ENCODE data around the gene ECD.

The ECD gene

GRCh38 chr10:73169320-73169719 lies 1.5 kb upstream of the ECD start:
- H3K9me3 ChIP-seq (ENCODE audit: insufficient read depth, low read depth, low read length): no peaks in the 10 kb centered on the region
- no peaks in the 10 kb centered on the region for H3K27me3 ChIP-seq (ENCODE audit: insufficient read depth, low read length, poor library complexity, severe bottlenecking)
- H4K20me1 ChIP-seq (ENCODE audit: insufficient read depth, low read length, poor library complexity, severe bottlenecking): peaks cover 8% of the 10 kb centered on the region
- H3K4me3 ChIP-seq (ENCODE audit: low read length, poor library complexity, severe bottlenecking): no peak overlapping the region
- no peaks in the 10 kb centered on the region for H3K9me2 ChIP-seq (replicated peaks; ENCODE audit: low read depth, low read length)
- H3K79me2 ChIP-seq (ENCODE audit: insufficient read depth, low read length): peaks cover 44% of the 10 kb centered on the region
- TF ChIP-seq CTCF (conservative IDR thresholded peaks at IDR 0.05; ENCODE audit: low read length) (no peak), EZH2phosphoT487 (IDR thresholded peaks at IDR 0.05; ENCODE audit: borderline replicate concordance) (no peak)
- H3K36me3 ChIP-seq (ENCODE audit: insufficient read depth, low read length): no peaks in the 10 kb centered on the region
- peaks cover 23% of the 10 kb centered on the region for H3K4me1 ChIP-seq (ENCODE audit: insufficient read depth, low read length, poor library complexity, severe bottlenecking)
- no peak overlapping the region for H2AFZ ChIP-seq (ENCODE audit: low read length)
- H3K4me2 ChIP-seq (ENCODE audit: low read depth, low read length, poor library complexity, severe bottlenecking): no peak overlapping the region
- H3K9ac ChIP-seq (ENCODE audit: low read depth, low read length, poor library complexity, severe bottlenecking): no peak overlapping the region
- peaks cover 3% of the 10 kb centered on the region; the same call in 1 of the 2 replicates for H3F3A ChIP-seq (ENCODE audit: low read depth)

GRCh38 chr10:73168465-73168803 lies 626 bp upstream of the ECD start:
- H2AFZ ChIP-seq (ENCODE audit: low read length): peak overlapping the region; percentile 90

GRCh38 chr10:73167458-73167782 lies 388 bp downstream of the ECD start:
- H4K20me1 ChIP-seq (ENCODE audit: insufficient read depth, low read length, poor library complexity, severe bottlenecking): peaks cover 21% of the 10 kb centered on the region
- H3K4me3 ChIP-seq (ENCODE audit: low read length, poor library complexity, severe bottlenecking): peak overlapping the region; percentile 96
- no peaks in the 10 kb centered on the region for H3K36me3 ChIP-seq (ENCODE audit: insufficient read depth, low read length)
- H3K9me2 ChIP-seq (replicated peaks; ENCODE audit: low read depth, low read length): no peaks in the 10 kb centered on the region
- no peaks in the 10 kb centered on the region for H3K27me3 ChIP-seq (ENCODE audit: insufficient read depth, low read length, poor library complexity, severe bottlenecking)
- peaks cover 37% of the 10 kb centered on the region for H3K4me1 ChIP-seq (ENCODE audit: insufficient read depth, low read length, poor library complexity, severe bottlenecking)
- TF ChIP-seq EZH2phosphoT487 (IDR thresholded peaks at IDR 0.05; ENCODE audit: borderline replicate concordance): no peak
- TF ChIP-seq CTCF (conservative IDR thresholded peaks at IDR 0.05; ENCODE audit: low read length): no peak
- no peaks in the 10 kb centered on the region for H3K9me3 ChIP-seq (ENCODE audit: insufficient read depth, low read depth, low read length)
- peak overlapping the region; percentile 88 for H3K9ac ChIP-seq (ENCODE audit: low read depth, low read length, poor library complexity, severe bottlenecking)
- H2AFZ ChIP-seq (ENCODE audit: low read length): peak overlapping the region; percentile 90
- H3F3A ChIP-seq (ENCODE audit: low read depth): peaks cover 3% of the 10 kb centered on the region; the same call in 1 of the 2 replicates
- peaks cover 60% of the 10 kb centered on the region for H3K79me2 ChIP-seq (ENCODE audit: insufficient read depth, low read length)
- peak overlapping the region; percentile 89 for H3K4me2 ChIP-seq (ENCODE audit: low read depth, low read length, poor library complexity, severe bottlenecking)

More at GRCh38 chr10:73168465-73168803, 626 bp upstream of the ECD start:
- Histone ChIP-seq H3K4me3 (ENCODE audit: low read length, poor library complexity, severe bottlenecking) (peak overlapping the region; percentile 96), H3K9ac (ENCODE audit: low read depth, low read length, poor library complexity, severe bottlenecking) (peak overlapping the region; percentile 88), H3K27me3 (ENCODE audit: insufficient read depth, low read length, poor library complexity, severe bottlenecking) (no peaks in the 10 kb centered on the region), H3K79me2 (ENCODE audit: insufficient read depth, low read length) (peaks cover 50% of the 10 kb centered on the region), H3K36me3 (ENCODE audit: insufficient read depth, low read length) (no peaks in the 10 kb centered on the region), H3K4me1 (ENCODE audit: insufficient read depth, low read length, poor library complexity, severe bottlenecking) (peaks cover 28% of the 10 kb centered on the region), H4K20me1 (ENCODE audit: insufficient read depth, low read length, poor library complexity, severe bottlenecking) (peaks cover 11% of the 10 kb centered on the region), H3K9me3 (ENCODE audit: insufficient read depth, low read depth, low read length) (no peaks in the 10 kb centered on the region), H3K4me2 (ENCODE audit: low read depth, low read length, poor library complexity, severe bottlenecking) (peak overlapping the region; percentile 100), H3K9me2 (replicated peaks; ENCODE audit: low read depth, low read length) (no peaks in the 10 kb centered on the region), H3F3A (ENCODE audit: low read depth) (peaks cover 3% of the 10 kb centered on the region; the same call in 1 of the 2 replicates)
- TF ChIP-seq EZH2phosphoT487 (IDR thresholded peaks at IDR 0.05; ENCODE audit: borderline replicate concordance) (no peak), CTCF (conservative IDR thresholded peaks at IDR 0.05; ENCODE audit: low read length) (no peak)

All from Loucy (cell line).